ENCODE results near the gene PTK7. TPM values are rescaled to one million over a fixed set of nuclear protein-coding genes. Genes with fewer than 3 reads are reported as not detected.

Gene PTK7
- total RNA-seq, 1 experiment from 2014 or later = 165 TPM

DNA sequence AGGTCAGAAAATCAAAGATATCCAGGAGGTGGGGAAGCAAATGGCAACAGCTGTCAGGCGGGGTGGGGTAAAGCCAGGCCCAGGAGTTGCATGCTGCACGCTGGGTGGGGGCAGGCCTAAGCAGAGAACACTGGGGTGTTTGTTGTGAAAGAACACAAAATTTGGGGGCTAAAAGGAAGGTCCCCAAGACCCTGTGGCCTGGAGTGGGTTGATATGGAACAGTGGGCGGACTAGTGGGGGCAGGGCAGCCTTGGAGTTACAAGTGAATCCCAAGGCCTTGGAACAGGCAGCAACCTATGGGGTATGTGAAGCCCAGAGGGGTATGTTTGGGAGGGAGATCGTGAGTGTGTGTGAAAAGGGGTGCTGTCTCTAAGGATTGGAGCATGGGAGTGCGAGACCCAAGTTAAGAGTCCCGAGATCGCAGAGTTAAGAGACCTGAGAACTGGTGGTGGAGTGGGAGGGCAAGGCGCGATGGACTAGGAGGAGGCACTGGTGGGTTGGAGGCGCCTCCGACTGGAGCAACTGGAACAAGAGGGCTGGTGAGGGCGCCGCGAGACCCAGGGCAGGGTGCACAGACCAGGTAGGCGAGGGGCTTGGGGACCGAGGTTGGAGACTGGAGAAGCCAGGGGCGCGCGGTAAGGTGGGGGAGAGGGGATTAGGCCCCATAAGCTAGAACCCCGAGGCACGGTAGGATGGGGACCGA is 23.1 kb upstream of the PTK7 start (continued):
- TF ChIP-seq, protein P1, sequence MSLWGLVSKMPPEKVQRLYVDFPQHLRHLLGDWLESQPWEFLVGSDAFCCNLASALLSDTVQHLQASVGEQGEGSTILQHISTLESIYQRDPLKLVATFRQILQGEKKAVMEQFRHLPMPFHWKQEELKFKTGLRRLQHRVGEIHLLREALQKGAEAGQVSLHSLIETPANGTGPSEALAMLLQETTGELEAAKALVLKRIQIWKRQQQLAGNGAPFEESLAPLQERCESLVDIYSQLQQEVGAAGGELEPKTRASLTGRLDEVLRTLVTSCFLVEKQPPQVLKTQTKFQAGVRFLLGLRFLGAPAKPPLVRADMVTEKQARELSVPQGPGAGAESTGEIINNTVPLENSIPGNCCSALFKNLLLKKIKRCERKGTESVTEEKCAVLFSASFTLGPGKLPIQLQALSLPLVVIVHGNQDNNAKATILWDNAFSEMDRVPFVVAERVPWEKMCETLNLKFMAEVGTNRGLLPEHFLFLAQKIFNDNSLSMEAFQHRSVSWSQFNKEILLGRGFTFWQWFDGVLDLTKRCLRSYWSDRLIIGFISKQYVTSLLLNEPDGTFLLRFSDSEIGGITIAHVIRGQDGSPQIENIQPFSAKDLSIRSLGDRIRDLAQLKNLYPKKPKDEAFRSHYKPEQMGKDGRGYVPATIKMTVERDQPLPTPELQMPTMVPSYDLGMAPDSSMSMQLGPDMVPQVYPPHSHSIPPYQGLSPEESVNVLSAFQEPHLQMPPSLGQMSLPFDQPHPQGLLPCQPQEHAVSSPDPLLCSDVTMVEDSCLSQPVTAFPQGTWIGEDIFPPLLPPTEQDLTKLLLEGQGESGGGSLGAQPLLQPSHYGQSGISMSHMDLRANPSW (CRISPR knock-in tag; conservative IDR thresholded peaks at IDR 0.05; ENCODE audit: low read depth) = no peak
- TF ChIP-seq ZNF232 (CRISPR knock-in tag; IDR thresholded peaks at IDR 0.05) (0 out of 2 replicates have a peak, but pooled peaks have one; percentile 43), SMAD3 (CRISPR knock-in tag; IDR thresholded peaks at IDR 0.05; ENCODE audit: borderline replicate concordance) (no peak), GABPB1 (CRISPR knock-in tag; IDR thresholded peaks at IDR 0.05) (no peak)

DNA sequence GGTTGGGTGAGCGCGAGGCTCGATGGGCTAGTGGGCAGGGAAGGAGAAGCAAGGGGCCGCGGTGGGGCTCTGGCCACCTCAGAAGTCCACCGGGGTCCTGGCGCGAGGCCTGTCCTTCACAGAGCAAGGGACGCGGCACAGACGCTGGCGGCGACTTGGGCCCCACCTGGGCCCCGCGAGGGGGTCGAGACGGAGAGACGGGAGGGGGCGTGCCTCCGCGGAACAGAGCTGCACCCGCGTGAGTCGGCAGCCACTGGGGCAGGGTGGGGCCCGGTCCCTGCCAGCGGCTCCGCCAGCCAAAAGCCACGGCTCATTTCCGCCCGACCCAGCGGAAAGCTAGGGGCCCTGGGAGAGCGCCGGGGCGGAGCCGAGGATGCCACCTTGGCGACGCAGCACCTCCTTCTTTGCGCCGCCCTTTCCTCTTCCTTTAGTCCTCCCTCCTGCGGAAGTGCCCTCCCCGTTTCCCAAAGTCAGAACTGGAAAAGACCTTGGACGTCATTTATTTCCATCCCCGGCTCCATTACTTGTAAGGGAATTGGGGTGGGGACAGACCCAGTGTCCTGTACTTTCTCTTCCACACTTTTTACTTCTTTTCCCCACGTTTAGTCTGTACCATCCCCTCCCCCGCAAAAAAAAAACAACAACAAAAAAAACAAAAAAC is 22.4 kb upstream of the PTK7 start, which contains the start of gene CUL7:
Gene CUL7 (minus strand): TSS at position 307 of the 661 bp plus-strand sequence. CDS start 1,063 bp downstream, outside the sequence.
- H3K27me3 Mint-ChIP-seq (ENCODE audit: low read depth) = no peaks in the 10 kb centered on the region
- peak within 1 kb of the TSS; percentile 95 for H3K27ac Mint-ChIP-seq
- H3K4me1 Mint-ChIP-seq = peaks cover 30% of the 10 kb centered on the region
- CTCF ChIA-PET = interaction anchor here (0.6 to 2.3 kb wide), 10 partner anchors 20 to 176 kb away, joined by 3 to 22 read pairs (median 4); partner anchors contain the start of genes CNPY3, DNPH1, GNMT and PTK7
- peak; percentile 86 for DNase-seq (ENCODE audit: low spot score)
- POLR2A ChIA-PET = interaction anchor here (0.6 to 2.5 kb wide), 10 partner anchors 18 to 440 kb away, joined by 3 to 13 read pairs (median 4); partner anchors contain the start of genes CRIP3, KLHDC3, RRP36 and SRF
- H3K9me3 Mint-ChIP-seq = no peaks in the 10 kb centered on the region
- ATAC-seq = peak; percentile 93
- H3K36me3 Mint-ChIP-seq = peaks cover 39% of the 10 kb centered on the region
- peak within 1 kb of the TSS; percentile 91 for H3K4me3 Mint-ChIP-seq
- TF ChIP-seq NFE2L1 (CRISPR knock-in tag; IDR thresholded peaks at IDR 0.05) (peak; percentile 80; the same call in 1 of the 2 replicates), ETV6 (CRISPR knock-in tag; IDR thresholded peaks at IDR 0.05) (peak; percentile 99), EMX1 (CRISPR knock-in tag; IDR thresholded peaks at IDR 0.05) (peak; percentile 85), ESRRA (CRISPR knock-in tag; IDR thresholded peaks at IDR 0.05; ENCODE audit: borderline replicate concordance) (0 out of 2 replicates have a peak, but pooled peaks have one; percentile 38), NFATC4 (CRISPR knock-in tag; IDR thresholded peaks at IDR 0.05) (peak; percentile 94), ZNF423 (CRISPR knock-in tag; IDR thresholded peaks at IDR 0.05) (no peak), ZNF281 (CRISPR knock-in tag; IDR thresholded peaks at IDR 0.05) (peak; percentile 82; the same call in 1 of the 2 replicates), ZNF396 (CRISPR knock-in tag; IDR thresholded peaks at IDR 0.05; ENCODE audit: borderline replicate concordance) (no peak), CREM (CRISPR knock-in tag; IDR thresholded peaks at IDR 0.05) (peak; percentile 82), CREB1 (CRISPR knock-in tag; IDR thresholded peaks at IDR 0.05) (0 out of 2 replicates have a peak, but pooled peaks have one; percentile 45), MAX (CRISPR knock-in tag; IDR thresholded peaks at IDR 0.05) (peak; percentile 68; the same call in 1 of the 2 replicates), ATF1 (CRISPR knock-in tag; IDR thresholded peaks at IDR 0.05) (0 out of 2 replicates have a peak, but pooled peaks have one; percentile 30), KAT7 (CRISPR knock-in tag; IDR thresholded peaks at IDR 0.05; ENCODE audit: borderline replicate concordance) (peak; percentile 69; the same call in 1 of the 2 replicates), TCF7 (CRISPR knock-in tag; IDR thresholded peaks at IDR 0.05; ENCODE audit: low read depth) (no peak)
- TF ChIP-seq, protein P2, sequence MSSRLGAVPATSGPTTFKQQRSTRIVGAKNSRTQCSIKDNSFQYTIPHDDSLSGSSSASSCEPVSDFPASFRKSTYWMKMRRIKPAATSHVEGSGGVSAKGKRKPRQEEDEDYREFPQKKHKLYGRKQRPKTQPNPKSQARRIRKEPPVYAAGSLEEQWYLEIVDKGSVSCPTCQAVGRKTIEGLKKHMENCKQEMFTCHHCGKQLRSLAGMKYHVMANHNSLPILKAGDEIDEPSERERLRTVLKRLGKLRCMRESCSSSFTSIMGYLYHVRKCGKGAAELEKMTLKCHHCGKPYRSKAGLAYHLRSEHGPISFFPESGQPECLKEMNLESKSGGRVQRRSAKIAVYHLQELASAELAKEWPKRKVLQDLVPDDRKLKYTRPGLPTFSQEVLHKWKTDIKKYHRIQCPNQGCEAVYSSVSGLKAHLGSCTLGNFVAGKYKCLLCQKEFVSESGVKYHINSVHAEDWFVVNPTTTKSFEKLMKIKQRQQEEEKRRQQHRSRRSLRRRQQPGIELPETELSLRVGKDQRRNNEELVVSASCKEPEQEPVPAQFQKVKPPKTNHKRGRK (CRISPR knock-in tag; IDR thresholded peaks at IDR 0.05; ENCODE audit: borderline replicate concordance) = no peak
- TF ChIP-seq, protein P3, sequence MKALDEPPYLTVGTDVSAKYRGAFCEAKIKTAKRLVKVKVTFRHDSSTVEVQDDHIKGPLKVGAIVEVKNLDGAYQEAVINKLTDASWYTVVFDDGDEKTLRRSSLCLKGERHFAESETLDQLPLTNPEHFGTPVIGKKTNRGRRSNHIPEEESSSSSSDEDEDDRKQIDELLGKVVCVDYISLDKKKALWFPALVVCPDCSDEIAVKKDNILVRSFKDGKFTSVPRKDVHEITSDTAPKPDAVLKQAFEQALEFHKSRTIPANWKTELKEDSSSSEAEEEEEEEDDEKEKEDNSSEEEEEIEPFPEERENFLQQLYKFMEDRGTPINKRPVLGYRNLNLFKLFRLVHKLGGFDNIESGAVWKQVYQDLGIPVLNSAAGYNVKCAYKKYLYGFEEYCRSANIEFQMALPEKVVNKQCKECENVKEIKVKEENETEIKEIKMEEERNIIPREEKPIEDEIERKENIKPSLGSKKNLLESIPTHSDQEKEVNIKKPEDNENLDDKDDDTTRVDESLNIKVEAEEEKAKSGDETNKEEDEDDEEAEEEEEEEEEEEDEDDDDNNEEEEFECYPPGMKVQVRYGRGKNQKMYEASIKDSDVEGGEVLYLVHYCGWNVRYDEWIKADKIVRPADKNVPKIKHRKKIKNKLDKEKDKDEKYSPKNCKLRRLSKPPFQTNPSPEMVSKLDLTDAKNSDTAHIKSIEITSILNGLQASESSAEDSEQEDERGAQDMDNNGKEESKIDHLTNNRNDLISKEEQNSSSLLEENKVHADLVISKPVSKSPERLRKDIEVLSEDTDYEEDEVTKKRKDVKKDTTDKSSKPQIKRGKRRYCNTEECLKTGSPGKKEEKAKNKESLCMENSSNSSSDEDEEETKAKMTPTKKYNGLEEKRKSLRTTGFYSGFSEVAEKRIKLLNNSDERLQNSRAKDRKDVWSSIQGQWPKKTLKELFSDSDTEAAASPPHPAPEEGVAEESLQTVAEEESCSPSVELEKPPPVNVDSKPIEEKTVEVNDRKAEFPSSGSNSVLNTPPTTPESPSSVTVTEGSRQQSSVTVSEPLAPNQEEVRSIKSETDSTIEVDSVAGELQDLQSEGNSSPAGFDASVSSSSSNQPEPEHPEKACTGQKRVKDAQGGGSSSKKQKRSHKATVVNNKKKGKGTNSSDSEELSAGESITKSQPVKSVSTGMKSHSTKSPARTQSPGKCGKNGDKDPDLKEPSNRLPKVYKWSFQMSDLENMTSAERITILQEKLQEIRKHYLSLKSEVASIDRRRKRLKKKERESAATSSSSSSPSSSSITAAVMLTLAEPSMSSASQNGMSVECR (CRISPR knock-in tag; IDR thresholded peaks at IDR 0.05; ENCODE audit: borderline replicate concordance) = peak; percentile 52; the same call in 1 of the 2 replicates

All from WTC11 (cell line).